GM12878 (cell line): ENCODE data around the gene CBX2. TPM values are rescaled to one million over a fixed set of nuclear protein-coding genes. Genes with fewer than 3 reads are reported as not detected.

Source experiments
- NR2F1 ChIP-seq: fragments of 450-650 bp; conservative IDR thresholded peaks from 2 replicates; pipeline ENCODE4 v1.6.1; 2017; ENCODE audit warnings: mild to moderate bottlenecking
- STAT3 ChIP-seq: IDR thresholded peaks from 2 replicates; pipeline ENCODE4 v1.6.1; 2011; ENCODE audit warnings: low read depth, low read length, improper control_type of control experiment
- polyA plus RNA-seq, 11 experiments: library from polyadenylated mRNA; depleted of rRNA in 4 of 11; unstranded in 6 of 11; stranded (reverse) in 5 of 11; fragments of >200 nt; fragmentation: Nextera tagmentation in 4 of 11; fragmentation: Illumina TruSeq in 1 of 11; extraction: Ambion mirVana in 4 of 11; extraction: Trizol in 1 of 11; gene quantifications; 1 replicate in 1 of 11; 2 replicates in 10 of 11; pipeline versions ENCODE4 v1.2.1 to v1.2.3, GENCODE V29; 2011 to 2016; ENCODE audit warnings: inconsistent platforms in 2 of 11, missing spikeins in 2 of 11, low read depth in 1 of 11
- total RNA-seq, 4 experiments: library from RNA; depleted of rRNA in 3 of 4; stranded (reverse); fragments of >200 nt in 3 of 4; fragmentation: Illumina TruSeq in 1 of 4; extraction: Trizol in 1 of 4; gene quantifications; 2 replicates each; pipeline versions ENCODE4 v1.2.1 to v1.2.3, GENCODE V29; 2013 to 2021
- TF ChIP-seq, protein P1 (sequence below): IDR thresholded peaks from 2 replicates; pipeline ENCODE4 v1.6.1; 2012; ENCODE audit warnings: improper control_type of control experiment, low read depth, low read length; ENCODE audit not compliant: insufficient replicate concordance
- TF ChIP-seq, protein P2 (sequence below): IDR thresholded peaks from 2 replicates; pipeline ENCODE4 v1.6.1; 2011; ENCODE audit warnings: low read depth, mild to moderate bottlenecking, low read length, moderate library complexity, borderline replicate concordance; ENCODE audit errors: extremely low read depth

The CBX2 gene
- total and polyA plus RNA-seq, 10 of the 15 experiments (the other 5 are each of a cell fraction or from before 2014, with no cell fraction given), result 0.35 to 7.5 (median 4.2) TPM

DNA sequence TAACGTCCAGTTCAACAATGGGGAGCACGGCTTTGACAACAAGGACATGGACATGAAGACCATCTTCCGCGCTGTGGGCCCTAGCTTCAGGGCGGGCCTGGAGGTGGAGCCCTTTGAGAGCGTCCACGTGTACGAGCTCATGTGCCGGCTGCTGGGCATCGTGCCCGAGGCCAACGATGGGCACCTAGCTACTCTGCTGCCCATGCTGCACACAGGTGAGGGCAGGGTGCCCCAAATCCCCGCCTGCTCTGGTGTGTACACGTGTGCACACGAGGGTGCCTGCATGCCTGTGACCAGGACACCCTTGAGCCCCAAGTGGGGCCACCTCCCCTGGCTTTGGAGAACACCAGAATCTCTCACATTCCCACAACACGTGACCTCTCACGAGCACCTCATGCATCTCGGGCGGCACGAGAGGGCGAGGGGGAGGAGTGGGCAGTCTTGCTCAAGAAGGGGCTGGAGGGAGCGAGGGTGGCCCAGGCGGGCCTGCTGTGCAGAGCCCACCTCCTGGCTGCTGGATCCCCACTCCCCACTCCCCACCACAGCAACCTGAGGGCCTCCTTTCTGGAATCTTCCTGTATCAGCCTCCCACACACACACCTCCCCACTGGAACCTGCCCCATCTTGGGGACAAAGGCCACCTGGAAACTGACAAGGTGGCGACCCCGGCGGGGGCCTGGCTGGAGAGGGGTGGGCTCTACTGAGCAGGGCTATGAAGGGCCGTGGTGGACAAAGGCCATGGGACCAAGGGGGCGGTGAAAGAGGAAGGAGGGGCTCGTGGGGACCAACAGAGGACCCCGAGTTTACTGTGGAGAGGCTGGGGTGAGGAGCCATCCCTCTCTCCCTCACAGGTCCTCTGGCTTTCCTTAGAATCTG is 40.7 kb upstream of the CBX2 start (continued):
- TF ChIP-seq, protein P1, sequence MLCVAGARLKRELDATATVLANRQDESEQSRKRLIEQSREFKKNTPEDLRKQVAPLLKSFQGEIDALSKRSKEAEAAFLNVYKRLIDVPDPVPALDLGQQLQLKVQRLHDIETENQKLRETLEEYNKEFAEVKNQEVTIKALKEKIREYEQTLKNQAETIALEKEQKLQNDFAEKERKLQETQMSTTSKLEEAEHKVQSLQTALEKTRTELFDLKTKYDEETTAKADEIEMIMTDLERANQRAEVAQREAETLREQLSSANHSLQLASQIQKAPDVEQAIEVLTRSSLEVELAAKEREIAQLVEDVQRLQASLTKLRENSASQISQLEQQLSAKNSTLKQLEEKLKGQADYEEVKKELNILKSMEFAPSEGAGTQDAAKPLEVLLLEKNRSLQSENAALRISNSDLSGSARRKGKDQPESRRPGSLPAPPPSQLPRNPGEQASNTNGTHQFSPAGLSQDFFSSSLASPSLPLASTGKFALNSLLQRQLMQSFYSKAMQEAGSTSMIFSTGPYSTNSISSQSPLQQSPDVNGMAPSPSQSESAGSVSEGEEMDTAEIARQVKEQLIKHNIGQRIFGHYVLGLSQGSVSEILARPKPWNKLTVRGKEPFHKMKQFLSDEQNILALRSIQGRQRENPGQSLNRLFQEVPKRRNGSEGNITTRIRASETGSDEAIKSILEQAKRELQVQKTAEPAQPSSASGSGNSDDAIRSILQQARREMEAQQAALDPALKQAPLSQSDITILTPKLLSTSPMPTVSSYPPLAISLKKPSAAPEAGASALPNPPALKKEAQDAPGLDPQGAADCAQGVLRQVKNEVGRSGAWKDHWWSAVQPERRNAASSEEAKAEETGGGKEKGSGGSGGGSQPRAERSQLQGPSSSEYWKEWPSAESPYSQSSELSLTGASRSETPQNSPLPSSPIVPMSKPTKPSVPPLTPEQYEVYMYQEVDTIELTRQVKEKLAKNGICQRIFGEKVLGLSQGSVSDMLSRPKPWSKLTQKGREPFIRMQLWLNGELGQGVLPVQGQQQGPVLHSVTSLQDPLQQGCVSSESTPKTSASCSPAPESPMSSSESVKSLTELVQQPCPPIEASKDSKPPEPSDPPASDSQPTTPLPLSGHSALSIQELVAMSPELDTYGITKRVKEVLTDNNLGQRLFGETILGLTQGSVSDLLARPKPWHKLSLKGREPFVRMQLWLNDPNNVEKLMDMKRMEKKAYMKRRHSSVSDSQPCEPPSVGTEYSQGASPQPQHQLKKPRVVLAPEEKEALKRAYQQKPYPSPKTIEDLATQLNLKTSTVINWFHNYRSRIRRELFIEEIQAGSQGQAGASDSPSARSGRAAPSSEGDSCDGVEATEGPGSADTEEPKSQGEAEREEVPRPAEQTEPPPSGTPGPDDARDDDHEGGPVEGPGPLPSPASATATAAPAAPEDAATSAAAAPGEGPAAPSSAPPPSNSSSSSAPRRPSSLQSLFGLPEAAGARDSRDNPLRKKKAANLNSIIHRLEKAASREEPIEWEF, result no peak
- TF ChIP-seq NR2F1 (no peak), STAT3 (no peak)
- TF ChIP-seq, protein P2, sequence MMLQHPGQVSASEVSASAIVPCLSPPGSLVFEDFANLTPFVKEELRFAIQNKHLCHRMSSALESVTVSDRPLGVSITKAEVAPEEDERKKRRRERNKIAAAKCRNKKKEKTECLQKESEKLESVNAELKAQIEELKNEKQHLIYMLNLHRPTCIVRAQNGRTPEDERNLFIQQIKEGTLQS, result no peak
